A549 (cell line): Measurements from ENCODE around the gene CHST11.

ENCODE experiments used
- CEBPB ChIP-seq, 2 experiments: fragments of >200 bp in 1 of 2; sonication (Bioruptor Twin) in 1 of 2; formaldehyde crosslinking in 1 of 2; IDR thresholded peaks; 2 replicates each; pipeline ENCODE4 v1.6.1; 2012 to 2016
- JUN ChIP-seq, 2 experiments: fragments of >200 bp; sonication (Bioruptor Twin); formaldehyde crosslinking; IDR thresholded peaks; 2 replicates in 1 of 2; 3 replicates in 1 of 2; pipeline ENCODE4 v1.6.1; 2016 to 2017
- RFX5 ChIP-seq: fragments of 450-650 bp; IDR thresholded peaks from 2 replicates; pipeline ENCODE4 v1.7.1; 2014; ENCODE audit warnings: antibody characterized with exemption, mild to moderate bottlenecking, moderate library complexity
- TF ChIP-seq, protein P1 (sequence below): fragments of >200 bp; sonication (Bioruptor Twin); formaldehyde crosslinking; IDR thresholded peaks from 3 replicates; pipeline ENCODE4 v1.5.1; 2016
- TF ChIP-seq, protein P2 (sequence below): IDR thresholded peaks from 2 replicates; pipeline ENCODE4 v1.6.1; 2012

DNA sequence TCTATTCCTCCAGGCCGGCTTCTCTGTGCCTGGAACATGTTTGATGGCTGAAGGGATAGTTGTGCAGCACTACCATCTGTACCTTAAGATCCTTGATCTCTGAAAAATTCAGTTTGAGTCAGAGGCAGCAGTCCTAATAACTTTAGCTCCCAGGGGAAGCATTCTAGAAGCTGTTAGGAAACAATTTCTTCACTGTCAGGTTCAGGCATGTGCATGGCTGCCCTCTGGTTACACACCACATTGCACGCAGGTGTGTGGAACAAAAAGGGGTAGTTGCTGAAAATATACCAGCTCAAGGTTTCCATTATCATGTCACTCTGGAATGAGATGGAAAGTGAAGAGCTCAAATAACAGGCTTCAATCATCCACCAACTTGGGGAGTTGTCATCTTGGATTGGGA, 80.1 kb downstream of the CHST11 start:
- TF ChIP-seq, protein P1, sequence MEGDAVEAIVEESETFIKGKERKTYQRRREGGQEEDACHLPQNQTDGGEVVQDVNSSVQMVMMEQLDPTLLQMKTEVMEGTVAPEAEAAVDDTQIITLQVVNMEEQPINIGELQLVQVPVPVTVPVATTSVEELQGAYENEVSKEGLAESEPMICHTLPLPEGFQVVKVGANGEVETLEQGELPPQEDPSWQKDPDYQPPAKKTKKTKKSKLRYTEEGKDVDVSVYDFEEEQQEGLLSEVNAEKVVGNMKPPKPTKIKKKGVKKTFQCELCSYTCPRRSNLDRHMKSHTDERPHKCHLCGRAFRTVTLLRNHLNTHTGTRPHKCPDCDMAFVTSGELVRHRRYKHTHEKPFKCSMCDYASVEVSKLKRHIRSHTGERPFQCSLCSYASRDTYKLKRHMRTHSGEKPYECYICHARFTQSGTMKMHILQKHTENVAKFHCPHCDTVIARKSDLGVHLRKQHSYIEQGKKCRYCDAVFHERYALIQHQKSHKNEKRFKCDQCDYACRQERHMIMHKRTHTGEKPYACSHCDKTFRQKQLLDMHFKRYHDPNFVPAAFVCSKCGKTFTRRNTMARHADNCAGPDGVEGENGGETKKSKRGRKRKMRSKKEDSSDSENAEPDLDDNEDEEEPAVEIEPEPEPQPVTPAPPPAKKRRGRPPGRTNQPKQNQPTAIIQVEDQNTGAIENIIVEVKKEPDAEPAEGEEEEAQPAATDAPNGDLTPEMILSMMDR = no peak
- TF ChIP-seq, protein P2, sequence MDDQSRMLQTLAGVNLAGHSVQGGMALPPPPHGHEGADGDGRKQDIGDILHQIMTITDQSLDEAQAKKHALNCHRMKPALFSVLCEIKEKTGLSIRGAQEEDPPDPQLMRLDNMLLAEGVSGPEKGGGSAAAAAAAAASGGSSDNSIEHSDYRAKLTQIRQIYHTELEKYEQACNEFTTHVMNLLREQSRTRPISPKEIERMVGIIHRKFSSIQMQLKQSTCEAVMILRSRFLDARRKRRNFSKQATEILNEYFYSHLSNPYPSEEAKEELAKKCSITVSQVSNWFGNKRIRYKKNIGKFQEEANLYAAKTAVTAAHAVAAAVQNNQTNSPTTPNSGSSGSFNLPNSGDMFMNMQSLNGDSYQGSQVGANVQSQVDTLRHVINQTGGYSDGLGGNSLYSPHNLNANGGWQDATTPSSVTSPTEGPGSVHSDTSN = no peak
- TF ChIP-seq RFX5 = no peak
- no peak for TF ChIP-seq JUN (IDR thresholded peaks at IDR 0.05)
- TF ChIP-seq CEBPB (IDR thresholded peaks at IDR 0.05) = no peak
